HEK293 (cell line): ENCODE data around the gene PKDREJ.
A peak's percentile ranks its signal among the peaks of the same experiment; 100 is the strongest.

Source experiments
- CTCF ChIA-PET: fragments of 350-600 bp; formaldehyde crosslinking; extraction: SDS; loops from one replicate; lab custom pipeline; 2021; ENCODE audit warnings: antibody characterized with exemption; lab: Yijun Ruan, JAX
- POLR2A ChIA-PET: fragments of 300-600 bp; formaldehyde crosslinking; extraction: SDS; loops from one replicate; lab custom pipeline; 2020; ENCODE audit warnings: antibody characterized with exemption, inconsistent platforms; lab: Yijun Ruan, JAX
- H3K27ac ChIP-seq: fragments of 200-500 bp; sonication (Bioruptor generic); 2 replicates; pipeline ENCODE4 v1.5.1; 2014; ENCODE audit warnings: low read depth, low read length, control low read depth, inconsistent platforms; ENCODE audit errors: extremely low read depth
- H3K36me3 ChIP-seq, 2 experiments: fragments of 200-500 bp in 1 of 2; sonication (Bioruptor generic) in 1 of 2; 1 replicate in 1 of 2; 2 replicates in 1 of 2; pipeline ENCODE4 v1.5.1; 2014 to 2017; ENCODE audit warnings: inconsistent platforms in 2 of 2, low read length in 2 of 2; ENCODE audit not compliant: control insufficient read depth in 2 of 2, insufficient read depth in 1 of 2
- H3K4me1 ChIP-seq: fragments of 200-500 bp; sonication (Bioruptor generic); 2 replicates; pipeline ENCODE4 v1.5.1; 2014; ENCODE audit warnings: mild to moderate bottlenecking, low read length, inconsistent platforms; ENCODE audit not compliant: control insufficient read depth, insufficient read depth
- H3K4me3 ChIP-seq: 2 replicates; pipeline ENCODE4 v1.5.1; 2011; ENCODE audit warnings: low read depth, mild to moderate bottlenecking, control low read depth, low read length, moderate library complexity
- H3K9me3 ChIP-seq: fragments of 200-500 bp; sonication (Bioruptor generic); 2 replicates; pipeline ENCODE4 v1.5.1; 2014; ENCODE audit warnings: low read depth, low read length, inconsistent platforms; ENCODE audit not compliant: control insufficient read depth, insufficient read depth
- BCL6B ChIP-seq: fragments of 450-650 bp; formaldehyde crosslinking; IDR thresholded peaks from 2 replicates; pipeline ENCODE4 v1.5.1; 2017; ENCODE audit warnings: missing biosample characterization, missing genetic modification characterization
- EGR2 ChIP-seq: fragments of 450-650 bp; formaldehyde crosslinking; IDR thresholded peaks from 2 replicates; pipeline ENCODE4 v1.5.1; 2016; ENCODE audit warnings: low read depth, missing biosample characterization, missing genetic modification characterization
- INSM2 ChIP-seq: fragments of 450-650 bp; formaldehyde crosslinking; IDR thresholded peaks from 2 replicates; pipeline ENCODE4 v1.5.1; 2016; ENCODE audit warnings: missing biosample characterization, missing genetic modification characterization
- PBX3 ChIP-seq: sonication (generic); formaldehyde crosslinking; IDR thresholded peaks from 2 replicates; pipeline ENCODE4 v1.8.1; 2022; ENCODE audit warnings: mild to moderate bottlenecking, moderate library complexity, missing genetic modification reagents
- PRDM6 ChIP-seq: fragments of 450-650 bp; formaldehyde crosslinking; IDR thresholded peaks from 2 replicates; pipeline ENCODE4 v1.5.1; 2017; ENCODE audit warnings: missing biosample characterization, missing genetic modification characterization
- REPIN1 ChIP-seq: fragments of 450-650 bp; formaldehyde crosslinking; IDR thresholded peaks from 2 replicates; pipeline ENCODE4 v1.5.1; 2017; ENCODE audit warnings: missing biosample characterization, missing genetic modification characterization, low read depth
- SP2 ChIP-seq: fragments of 450-650 bp; formaldehyde crosslinking; IDR thresholded peaks from 2 replicates; pipeline ENCODE4 v1.5.1; 2016; ENCODE audit warnings: missing biosample characterization, missing genetic modification characterization
- ZFP37 ChIP-seq: fragments of 450-650 bp; formaldehyde crosslinking; IDR thresholded peaks from 2 replicates; pipeline ENCODE4 v1.5.1; 2016; ENCODE audit warnings: missing biosample characterization, missing genetic modification characterization
- ZNF146 ChIP-seq: fragments of 450-650 bp; formaldehyde crosslinking; IDR thresholded peaks from 2 replicates; pipeline ENCODE4 v1.5.1; 2016; ENCODE audit warnings: missing biosample characterization, missing genetic modification characterization
- ZNF24 ChIP-seq: fragments of 450-650 bp; formaldehyde crosslinking; IDR thresholded peaks from 2 replicates; pipeline ENCODE4 v1.5.1; 2016; ENCODE audit warnings: missing biosample characterization, missing genetic modification characterization
- ZNF354C ChIP-seq: fragments of 450-650 bp; formaldehyde crosslinking; IDR thresholded peaks from 2 replicates; pipeline ENCODE4 v1.5.1; 2016; ENCODE audit warnings: missing biosample characterization, missing genetic modification characterization, low read depth, borderline replicate concordance
- ZNF449 ChIP-seq: fragments of 450-650 bp; formaldehyde crosslinking; IDR thresholded peaks from 2 replicates; pipeline ENCODE4 v1.5.1; 2017; ENCODE audit warnings: missing biosample characterization, mild to moderate bottlenecking, missing genetic modification characterization, moderate library complexity
- ZNF473 ChIP-seq: fragments of 450-650 bp; formaldehyde crosslinking; IDR thresholded peaks from 2 replicates; pipeline ENCODE4 v1.5.1; 2017; ENCODE audit warnings: missing biosample characterization, missing genetic modification characterization
- ZNF544 ChIP-seq: fragments of 450-650 bp; formaldehyde crosslinking; IDR thresholded peaks from 2 replicates; pipeline ENCODE4 v1.5.0; 2017; ENCODE audit warnings: missing biosample characterization, missing genetic modification characterization
- ZNF626 ChIP-seq: fragments of 450-650 bp; sonication (Bioruptor Pico); formaldehyde crosslinking; IDR thresholded peaks from 2 replicates; pipeline ENCODE4 v1.5.1; 2018; ENCODE audit warnings: missing biosample characterization, missing genetic modification characterization, inconsistent platforms
- ZNF747 ChIP-seq: fragments of 450-650 bp; formaldehyde crosslinking; IDR thresholded peaks from 2 replicates; pipeline ENCODE4 v1.5.1; 2016; ENCODE audit warnings: missing biosample characterization, missing genetic modification characterization
- ZSCAN30 ChIP-seq: fragments of 450-650 bp; IDR thresholded peaks from 2 replicates; pipeline ENCODE4 v1.5.1; 2018; ENCODE audit warnings: missing biosample characterization, mild to moderate bottlenecking, missing genetic modification characterization, moderate library complexity
- TF ChIP-seq, protein P1 (sequence below): fragments of 450-650 bp; formaldehyde crosslinking; IDR thresholded peaks from 2 replicates; pipeline ENCODE4 v1.5.1; 2016; ENCODE audit warnings: missing biosample characterization, missing genetic modification characterization
- TF ChIP-seq, protein P2 (sequence below): fragments of 450-650 bp; formaldehyde crosslinking; IDR thresholded peaks from 2 replicates; pipeline ENCODE4 v1.5.1; 2016; ENCODE audit warnings: missing biosample characterization, missing genetic modification characterization

The PKDREJ gene

DNA sequence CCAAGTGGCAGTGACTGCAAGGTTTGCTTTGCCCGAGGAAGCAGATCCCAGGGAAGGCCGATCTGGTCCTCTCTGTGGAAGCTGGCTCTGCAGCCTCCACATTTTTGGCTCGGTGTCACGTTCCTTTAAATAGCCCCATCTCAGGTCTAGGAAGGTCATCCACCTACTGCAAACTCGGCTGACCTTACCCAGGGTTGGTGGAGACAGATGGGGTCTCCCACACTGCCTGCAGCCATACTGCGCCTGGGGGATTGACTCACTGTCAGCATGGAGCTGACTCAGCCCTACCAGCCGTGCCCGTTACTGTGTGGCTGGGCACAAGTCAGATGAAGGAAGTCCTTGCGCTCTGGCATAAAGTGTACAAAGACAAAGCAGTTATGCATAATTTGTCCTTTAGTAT is 29.9 kb downstream of the PKDREJ start:
- Histone ChIP-seq H3K9me3 (no peaks in the 10 kb centered on the region), H3K4me1 (peaks cover 5% of the 10 kb centered on the region; the same call in 1 of the 2 replicates), H3K27ac (no peak overlapping the region), H3K4me3 (no peak overlapping the region), H3K36me3 (peaks cover 3 to 10% of the 10 kb centered on the region in 2 experiments; a peak in 2 of 3 replicates)
- ChIA-PET POLR2A (no interaction called here), CTCF (interaction anchor here (0.6 kb wide), 1 partner anchor 921 kb away, joined by 3 read pairs; no protein-coding TSS in a partner anchor)
- TF ChIP-seq PRDM6, result no peak
- no peak for TF ChIP-seq EGR2 (tag by site-specific recombination)
- no peak for TF ChIP-seq ZNF354C (tag by site-specific recombination)
- no peak for TF ChIP-seq ZFP37
- TF ChIP-seq ZNF544, result no peak
- peak; percentile 99 for TF ChIP-seq ZNF449 (tag by site-specific recombination)

DNA sequence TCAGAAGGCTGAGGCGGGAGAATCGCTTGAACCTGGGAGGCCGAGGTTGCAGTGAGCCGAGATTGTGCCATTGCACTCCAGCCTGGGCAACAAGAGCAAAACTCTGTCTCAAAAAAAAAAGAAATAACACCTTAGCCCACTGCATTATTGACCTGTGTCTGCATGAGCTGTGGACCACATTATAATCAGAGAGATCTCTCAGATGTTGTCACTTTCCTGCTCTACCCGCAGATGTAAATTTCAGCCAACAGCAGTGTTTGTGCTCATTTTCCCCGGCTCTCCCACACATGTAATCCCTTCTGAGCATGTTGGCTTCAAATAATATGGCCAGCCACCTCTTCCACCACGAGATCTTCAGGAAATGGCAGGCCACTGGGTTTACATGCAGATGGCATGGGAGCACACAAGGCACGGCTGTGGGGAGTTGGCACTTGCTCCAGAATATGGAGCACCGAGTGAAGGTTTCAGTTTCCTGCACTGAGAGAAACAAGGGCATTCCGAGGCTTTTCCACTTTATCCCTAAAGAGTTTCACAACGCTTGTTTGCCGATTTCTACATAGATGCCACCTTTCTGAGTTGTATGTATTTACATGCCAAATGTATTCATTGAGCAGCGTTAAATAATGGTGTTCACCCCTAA is 32.8 kb downstream of the PKDREJ start:
- CTCF ChIA-PET, result interaction anchor here (0.6 kb wide), 1 partner anchor 14 kb away, joined by 4 read pairs; no protein-coding TSS in a partner anchor
- peaks cover 3 to 14% of the 10 kb centered on the region in 2 experiments; a peak in 2 of 3 replicates for H3K36me3 ChIP-seq
- H3K4me1 ChIP-seq, result peaks cover 5% of the 10 kb centered on the region; the same call in 1 of the 2 replicates
- H3K9me3 ChIP-seq, result no peaks in the 10 kb centered on the region
- POLR2A ChIA-PET, result no interaction called here
- no peak overlapping the region for H3K4me3 ChIP-seq
- H3K27ac ChIP-seq, result no peak overlapping the region
- no peak for TF ChIP-seq ZNF473 (tag by site-specific recombination)
- TF ChIP-seq, protein P1, sequence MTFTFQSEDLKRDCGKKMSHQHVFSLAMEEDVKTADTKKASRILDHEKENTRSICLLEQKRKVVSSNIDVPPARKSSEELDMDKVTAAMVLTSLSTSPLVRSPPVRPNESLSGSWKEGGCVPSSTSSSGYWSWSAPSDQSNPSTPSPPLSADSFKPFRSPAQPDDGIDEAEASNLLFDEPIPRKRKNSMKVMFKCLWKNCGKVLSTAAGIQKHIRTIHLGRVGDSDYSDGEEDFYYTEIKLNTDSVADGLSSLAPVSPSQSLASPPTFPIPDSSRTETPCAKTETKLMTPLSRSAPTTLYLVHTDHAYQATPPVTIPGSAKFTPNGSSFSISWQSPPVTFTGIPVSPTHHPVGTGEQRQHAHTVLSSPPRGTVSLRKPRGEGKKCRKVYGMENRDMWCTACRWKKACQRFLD (tag by site-specific recombination), result no peak

GRCh38 chr22:46229701-46230100 is 33.4 kb downstream of the PKDREJ start:
- no peaks in the 10 kb centered on the region for H3K9me3 ChIP-seq
- peaks cover 3 to 16% of the 10 kb centered on the region in 2 experiments; a peak in 2 of 3 replicates for H3K36me3 ChIP-seq
- peaks cover 5% of the 10 kb centered on the region; the same call in 1 of the 2 replicates for H3K4me1 ChIP-seq
- H3K4me3 ChIP-seq, result no peak overlapping the region
- TF ChIP-seq, protein P2, sequence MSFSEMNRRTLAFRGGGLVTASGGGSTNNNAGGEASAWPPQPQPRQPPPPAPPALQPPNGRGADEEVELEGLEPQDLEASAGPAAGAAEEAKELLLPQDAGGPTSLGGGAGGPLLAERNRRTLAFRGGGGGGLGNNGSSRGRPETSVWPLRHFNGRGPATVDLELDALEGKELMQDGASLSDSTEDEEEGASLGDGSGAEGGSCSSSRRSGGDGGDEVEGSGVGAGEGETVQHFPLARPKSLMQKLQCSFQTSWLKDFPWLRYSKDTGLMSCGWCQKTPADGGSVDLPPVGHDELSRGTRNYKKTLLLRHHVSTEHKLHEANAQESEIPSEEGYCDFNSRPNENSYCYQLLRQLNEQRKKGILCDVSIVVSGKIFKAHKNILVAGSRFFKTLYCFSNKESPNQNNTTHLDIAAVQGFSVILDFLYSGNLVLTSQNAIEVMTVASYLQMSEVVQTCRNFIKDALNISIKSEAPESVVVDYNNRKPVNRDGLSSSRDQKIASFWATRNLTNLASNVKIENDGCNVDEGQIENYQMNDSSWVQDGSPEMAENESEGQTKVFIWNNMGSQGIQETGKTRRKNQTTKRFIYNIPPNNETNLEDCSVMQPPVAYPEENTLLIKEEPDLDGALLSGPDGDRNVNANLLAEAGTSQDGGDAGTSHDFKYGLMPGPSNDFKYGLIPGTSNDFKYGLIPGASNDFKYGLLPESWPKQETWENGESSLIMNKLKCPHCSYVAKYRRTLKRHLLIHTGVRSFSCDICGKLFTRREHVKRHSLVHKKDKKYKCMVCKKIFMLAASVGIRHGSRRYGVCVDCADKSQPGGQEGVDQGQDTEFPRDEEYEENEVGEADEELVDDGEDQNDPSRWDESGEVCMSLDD, result no peak
- TF ChIP-seq REPIN1 (tag by site-specific recombination), result no peak
- no peak for TF ChIP-seq ZSCAN30 (tag by site-specific recombination)
- TF ChIP-seq SP2 (tag by site-specific recombination), result no peak
- no peak for TF ChIP-seq ZNF626 (tag by site-specific recombination)
- TF ChIP-seq PBX3 (CRISPR knock-in tag), result no peak
- TF ChIP-seq ZNF747 (tag by site-specific recombination), result no peak
- TF ChIP-seq BCL6B (tag by site-specific recombination), result no peak
- TF ChIP-seq ZNF146 (tag by site-specific recombination), result no peak
- TF ChIP-seq INSM2 (tag by site-specific recombination), result no peak
- no peak for TF ChIP-seq ZNF24
- ChIA-PET CTCF (interaction anchor here (0.6 to 0.7 kb wide), 2 partner anchors 15 to 452 kb away, joined by 3 to 4 read pairs; no protein-coding TSS in a partner anchor), POLR2A (no interaction called here)
- H3K27ac ChIP-seq, result no peak overlapping the region
